ENCODE data around the gene TRIM24. TPM values are rescaled to one million over a fixed set of nuclear protein-coding genes. Genes with fewer than 3 reads are reported as not detected.

TRIM24 gene
- total RNA-seq, 2 donors from 2014 or later, result 14.2 to 16.4 TPM

DNA sequence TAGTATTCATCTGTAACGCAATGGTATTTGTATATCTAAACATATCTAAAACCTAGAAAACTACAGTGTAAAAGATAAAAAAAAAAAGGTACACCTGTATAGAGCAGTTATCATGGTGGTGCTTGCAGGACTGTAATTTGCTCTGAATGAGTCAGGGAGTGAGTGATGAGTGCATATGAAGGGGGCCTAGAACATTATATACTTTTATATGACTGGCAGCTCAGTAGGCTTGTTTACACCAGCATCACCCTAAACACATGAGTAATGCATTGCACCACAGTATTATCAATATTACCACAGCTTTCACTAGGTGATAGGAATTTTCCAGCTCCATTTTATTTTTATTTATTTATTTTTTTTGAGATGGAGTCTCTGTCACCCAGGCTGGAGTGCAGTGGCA is 40.8 kb downstream of the TRIM24 start:
- no peaks in the 10 kb centered on the region for H3K36me3 ChIP-seq
- no peaks in the 10 kb centered on the region for H3K9me3 ChIP-seq
- DNase-seq (ENCODE audit: low spot score), result no peak
- no peak overlapping the region for H3K27ac ChIP-seq
- no peaks in the 10 kb centered on the region for H3K27me3 ChIP-seq
- no peak overlapping the region for H3K4me3 ChIP-seq
- TF ChIP-seq, protein P1, sequence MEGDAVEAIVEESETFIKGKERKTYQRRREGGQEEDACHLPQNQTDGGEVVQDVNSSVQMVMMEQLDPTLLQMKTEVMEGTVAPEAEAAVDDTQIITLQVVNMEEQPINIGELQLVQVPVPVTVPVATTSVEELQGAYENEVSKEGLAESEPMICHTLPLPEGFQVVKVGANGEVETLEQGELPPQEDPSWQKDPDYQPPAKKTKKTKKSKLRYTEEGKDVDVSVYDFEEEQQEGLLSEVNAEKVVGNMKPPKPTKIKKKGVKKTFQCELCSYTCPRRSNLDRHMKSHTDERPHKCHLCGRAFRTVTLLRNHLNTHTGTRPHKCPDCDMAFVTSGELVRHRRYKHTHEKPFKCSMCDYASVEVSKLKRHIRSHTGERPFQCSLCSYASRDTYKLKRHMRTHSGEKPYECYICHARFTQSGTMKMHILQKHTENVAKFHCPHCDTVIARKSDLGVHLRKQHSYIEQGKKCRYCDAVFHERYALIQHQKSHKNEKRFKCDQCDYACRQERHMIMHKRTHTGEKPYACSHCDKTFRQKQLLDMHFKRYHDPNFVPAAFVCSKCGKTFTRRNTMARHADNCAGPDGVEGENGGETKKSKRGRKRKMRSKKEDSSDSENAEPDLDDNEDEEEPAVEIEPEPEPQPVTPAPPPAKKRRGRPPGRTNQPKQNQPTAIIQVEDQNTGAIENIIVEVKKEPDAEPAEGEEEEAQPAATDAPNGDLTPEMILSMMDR (IDR thresholded peaks at IDR 0.05), result no peak
- no peaks in the 10 kb centered on the region for H3K4me1 ChIP-seq

DNA sequence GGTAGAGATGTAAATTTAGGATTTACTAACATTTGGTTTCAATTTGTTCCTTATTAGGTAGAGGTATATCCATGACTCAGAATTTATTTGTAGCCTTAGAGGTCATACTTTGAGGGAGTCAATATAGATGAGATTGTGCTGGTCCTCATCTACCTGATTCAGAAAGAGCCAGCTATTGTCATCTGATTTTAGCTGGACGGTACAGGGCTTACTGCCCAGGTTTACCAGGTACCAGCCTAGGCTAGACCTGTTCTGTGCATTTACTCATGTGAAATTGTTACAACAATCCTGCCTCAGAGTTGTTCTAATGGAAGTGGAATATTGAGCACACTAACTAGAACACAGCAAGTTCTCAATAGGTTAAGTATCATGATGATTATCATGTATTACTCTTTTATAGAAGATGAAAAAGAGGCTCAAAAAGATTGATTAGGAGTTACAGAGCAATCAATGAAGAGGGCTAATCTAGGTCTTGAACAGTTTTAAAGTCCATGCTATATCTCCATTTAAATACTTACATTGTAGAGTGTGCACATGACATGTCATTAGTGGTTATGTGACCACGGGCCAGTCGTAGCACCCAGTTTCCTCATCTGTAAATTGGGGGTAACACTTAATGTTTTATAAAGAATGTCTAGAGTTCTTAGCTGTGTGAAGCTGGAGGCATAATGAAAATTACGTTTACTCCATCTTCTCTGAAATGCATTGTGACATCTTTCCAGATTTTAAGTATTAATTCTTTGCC is 42.1 kb downstream of the TRIM24 start:
- no peaks in the 10 kb centered on the region for H3K36me3 ChIP-seq
- no peak for DNase-seq (ENCODE audit: low spot score)
- no peak overlapping the region for H3K27ac ChIP-seq
- TF ChIP-seq, protein P1 (IDR thresholded peaks at IDR 0.05), result no peak
- no peaks in the 10 kb centered on the region for H3K9me3 ChIP-seq
- H3K4me3 ChIP-seq, result no peak overlapping the region
- no peaks in the 10 kb centered on the region for H3K4me1 ChIP-seq
- no peaks in the 10 kb centered on the region for H3K27me3 ChIP-seq

GRCh38 chr7:138505361-138505873 is 45.4 kb downstream of the TRIM24 start:
- H3K27me3 ChIP-seq, result no peaks in the 10 kb centered on the region
- H3K9me3 ChIP-seq, result no peaks in the 10 kb centered on the region
- H3K27ac ChIP-seq, result no peak overlapping the region
- TF ChIP-seq, protein P1 (IDR thresholded peaks at IDR 0.05), result no peak
- H3K36me3 ChIP-seq, result no peaks in the 10 kb centered on the region
- no peak overlapping the region for H3K4me3 ChIP-seq
- DNase-seq (ENCODE audit: low spot score), result no peak
- no peaks in the 10 kb centered on the region for H3K4me1 ChIP-seq

- Histone ChIP-seq H3K4me3 (no peak overlapping the region), H3K27ac (no peak overlapping the region), H3K27me3 (no peaks in the 10 kb centered on the region), H3K4me1 (no peaks in the 10 kb centered on the region), H3K36me3 (no peaks in the 10 kb centered on the region), H3K9me3 (no peaks in the 10 kb centered on the region)
- TF ChIP-seq, protein P1 (IDR thresholded peaks at IDR 0.05), result no peak
- no peak for DNase-seq (ENCODE audit: low spot score)
These were observed 46.7 kb downstream of the TRIM24 start for GRCh38 chr7:138506764-138507163.

DNA sequence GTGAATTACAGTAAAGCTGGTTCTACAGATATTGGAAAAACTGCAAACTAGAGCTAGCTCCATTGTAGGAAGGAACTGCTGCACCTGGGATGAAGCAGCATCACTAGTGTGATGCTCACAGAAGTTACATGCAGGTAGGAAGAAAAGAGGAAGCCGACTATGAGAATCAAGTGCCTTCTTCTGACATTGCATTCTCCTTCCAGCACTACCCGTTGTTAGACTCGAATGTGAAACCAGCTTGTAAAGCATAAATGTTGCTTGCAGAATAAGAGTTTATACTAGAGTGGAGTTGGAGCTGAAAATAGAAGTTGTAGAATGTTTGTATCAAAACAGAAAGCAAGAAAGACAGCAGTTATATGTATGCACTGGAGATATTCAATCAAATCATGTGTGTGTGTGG is 49.9 kb downstream of the TRIM24 start:
- TF ChIP-seq, protein P1 (IDR thresholded peaks at IDR 0.05), result no peak
- no peaks in the 10 kb centered on the region for H3K27me3 ChIP-seq
- H3K4me1 ChIP-seq, result no peaks in the 10 kb centered on the region
- H3K36me3 ChIP-seq, result peaks cover 5% of the 10 kb centered on the region
- H3K9me3 ChIP-seq, result no peaks in the 10 kb centered on the region
- DNase-seq (ENCODE audit: low spot score), result no peak
- no peak overlapping the region for H3K4me3 ChIP-seq
- no peak overlapping the region for H3K27ac ChIP-seq
